Measurements from ENCODE around the gene DHCR24.

GRCh38 chr1:54874079-54874830 lies 12.7 kb downstream of the DHCR24 start:
- TF ChIP-seq CTCF (conservative IDR thresholded peaks at IDR 0.05) (no peak), ZFX (IDR thresholded peaks at IDR 0.05) (no peak)
